ENCODE measurements around the gene PTHLH. TPM values are rescaled to one million over a fixed set of nuclear protein-coding genes. Genes with fewer than 3 reads are reported as not detected.
A peak's percentile ranks its signal among the peaks of the same experiment; 100 is the strongest.

The PTHLH gene
- total and polyA plus RNA-seq, 2 experiments from 2014 or later: not detected

GRCh38 chr12:27952510-27952909 is 20.0 kb downstream of the PTHLH start:
- Mint-ChIP-seq H3K36me3 (ENCODE audit: low read depth) (no peaks in the 10 kb centered on the region), H3K4me1 (peaks cover 13% of the 10 kb centered on the region)
- H3K4me2 ChIP-seq: peak overlapping the region; percentile 39; the same call in 1 of the 2 replicates

More at GRCh38 chr12:27952510-27952909, 20.0 kb downstream of the PTHLH start:
- no peak overlapping the region; the same call in 1 of the 2 replicates for H3K27ac Mint-ChIP-seq
- no peaks in the 10 kb centered on the region for H3K9me3 Mint-ChIP-seq
- Histone ChIP-seq H3K9me2 (ENCODE audit: insufficient read depth) (no peaks in the 10 kb centered on the region), H4K20me1 (replicated peaks; ENCODE audit: insufficient read depth) (no peaks in the 10 kb centered on the region), H3K4me1 (ENCODE audit: insufficient read depth) (peaks cover 17% of the 10 kb centered on the region), H3K27me3 (ENCODE audit: insufficient read depth) (no peaks in the 10 kb centered on the region), H3K4me3 (no peak overlapping the region), H3K79me2 (replicated peaks; ENCODE audit: insufficient read depth) (no peaks in the 10 kb centered on the region), H2AFZ (peak overlapping the region; percentile 74; the same call in 1 of the 2 replicates), H3K36me3 (ENCODE audit: insufficient read depth) (no peaks in the 10 kb centered on the region), H3K27ac (ENCODE audit: low read depth) (no peak overlapping the region), H3F3A (replicated peaks; ENCODE audit: low read depth) (no peaks in the 10 kb centered on the region)
- no peak overlapping the region for H3K4me3 Mint-ChIP-seq
- TF ChIP-seq NANOG (IDR thresholded peaks at IDR 0.05; ENCODE audit: borderline replicate concordance): no peak
- no peak for TF ChIP-seq CREB1 (CRISPR knock-in tag; IDR thresholded peaks at IDR 0.05; ENCODE audit: low read depth)
- no peak for TF ChIP-seq ZNF114 (CRISPR knock-in tag; IDR thresholded peaks at IDR 0.05)
- TF ChIP-seq CTCF (conservative IDR thresholded peaks at IDR 0.05; ENCODE audit: low read depth in 2 of 2): no peak
- no peak for TF ChIP-seq ETS1 (IDR thresholded peaks at IDR 0.05)
- no peak for TF ChIP-seq REST (IDR thresholded peaks at IDR 0.05; ENCODE audit: unreplicated experiment)
- TF ChIP-seq POLR2AphosphoS5 (IDR thresholded peaks at IDR 0.05; ENCODE audit: low read depth): no peak
- no peak for TF ChIP-seq EZH2 (IDR thresholded peaks at IDR 0.05; ENCODE audit: low read depth, unreplicated experiment)
- no peak for TF ChIP-seq JUNB (IDR thresholded peaks at IDR 0.05; ENCODE audit: unreplicated experiment)
- no peak for TF ChIP-seq ZNF462 (CRISPR knock-in tag; IDR thresholded peaks at IDR 0.05)
- no peaks in the 10 kb centered on the region for H3K27me3 Mint-ChIP-seq (ENCODE audit: insufficient read depth, low read depth, poor library complexity)
- peak; percentile 17 for DNase-seq (ENCODE audit: low spot score)
- ATAC-seq: peak; percentile 74

All from GM23338 (cell line).